Right ventricle myocardium inferior (tissue), 1 donor: ENCODE measurements around the gene C11orf91. TPM values are rescaled to one million over a fixed set of nuclear protein-coding genes. Genes with fewer than 3 reads are reported as not detected.
"Not testable (repeated sequence)": the region's sequence is repeated elsewhere in the genome, so short reads cannot be mapped to it uniquely, and the experiment has no call there.

Experiments used
- ATAC-seq: fragments of 200-7000 bp; cut with Tn5 transposase; one replicate; pipeline ENCODE4 v1.9.1; 2020; ENCODE audit warnings: mild to moderate bottlenecking, moderate library complexity
- DNase-seq: peaks from one replicate; pipeline ENCODE4 v3.0.0; 2021; ENCODE audit errors: missing footprints
- intact Hi-C: fragments of 100-400 bp; cut with DNase I; formaldehyde crosslinking; loops from one replicate; pipeline ENCODE4 v1.11.0; 2022
- long read RNA-seq: library from polyadenylated mRNA; unstranded; transcript quantifications from one replicate; pipeline ENCODE4 v2.0.0, GENCODE V29; 2021
- total RNA-seq: library from RNA; stranded (reverse); fragmentation: NEBNext Ultra II Directional; extraction: Animal tissue kit (Norgen Biotek cat#: 25700); gene quantifications from one replicate; pipeline ENCODE4 v1.2.1, GENCODE V29; 2021
- donor health status: DM: no; HTN: yes; CAD: no; lungs with severe emphysema.

C11orf91 gene, protein sequence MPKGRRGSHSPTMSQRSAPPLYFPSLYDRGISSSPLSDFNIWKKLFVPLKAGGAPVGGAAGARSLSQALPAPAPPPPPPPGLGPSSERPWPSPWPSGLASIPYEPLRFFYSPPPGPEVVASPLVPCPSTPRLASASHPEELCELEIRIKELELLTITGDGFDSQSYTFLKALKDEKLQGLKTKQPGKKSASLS
- total RNA-seq: not detected
- long read RNA-seq: 0 reads

DNA sequence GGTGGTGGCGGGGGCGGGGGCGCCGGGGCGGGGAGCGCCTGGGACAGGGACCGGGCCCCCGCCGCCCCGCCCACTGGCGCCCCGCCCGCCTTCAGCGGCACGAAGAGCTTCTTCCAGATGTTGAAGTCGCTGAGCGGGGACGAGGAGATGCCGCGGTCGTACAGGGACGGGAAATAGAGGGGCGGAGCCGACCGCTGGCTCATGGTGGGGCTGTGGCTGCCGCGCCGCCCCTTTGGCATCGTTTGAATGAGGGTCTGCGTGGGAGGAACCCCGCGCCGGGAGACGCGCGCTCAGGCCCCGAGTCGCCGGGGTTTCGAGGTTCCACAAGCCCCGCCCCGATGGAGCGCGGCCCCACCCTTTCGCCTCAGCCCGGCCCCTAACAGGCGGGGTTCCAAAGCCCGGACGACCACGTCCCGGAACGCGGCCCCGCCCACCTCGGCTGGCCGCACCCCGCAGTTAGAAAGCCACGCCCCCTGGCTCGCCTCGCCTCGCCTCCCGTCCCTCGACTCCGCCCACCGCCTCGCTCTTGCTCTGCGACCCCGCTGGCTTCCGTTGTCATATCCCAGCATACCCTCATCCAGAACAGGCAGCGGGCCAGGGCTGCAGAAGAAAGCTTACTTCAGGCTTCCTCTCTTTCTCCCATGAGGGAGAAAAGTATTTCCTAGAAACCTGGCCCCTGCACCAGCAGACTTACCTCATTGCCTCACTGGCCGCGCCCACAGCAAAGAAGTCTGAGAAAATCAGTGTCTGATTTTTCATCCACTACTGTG, at the start of gene C11orf91:
Gene C11orf91, minus strand, starts transcription at position 325 of the 770 bp plus-strand sequence. Its CDS starts 86 bp downstream, at position 239.
- ATAC-seq (peak; percentile 92), DNase-seq (peak; percentile 98)
- intact Hi-C loops: loop anchor here (2.0 kb wide), 1 partner anchor 34 kb away; no protein-coding TSS in a partner anchor

DNA sequence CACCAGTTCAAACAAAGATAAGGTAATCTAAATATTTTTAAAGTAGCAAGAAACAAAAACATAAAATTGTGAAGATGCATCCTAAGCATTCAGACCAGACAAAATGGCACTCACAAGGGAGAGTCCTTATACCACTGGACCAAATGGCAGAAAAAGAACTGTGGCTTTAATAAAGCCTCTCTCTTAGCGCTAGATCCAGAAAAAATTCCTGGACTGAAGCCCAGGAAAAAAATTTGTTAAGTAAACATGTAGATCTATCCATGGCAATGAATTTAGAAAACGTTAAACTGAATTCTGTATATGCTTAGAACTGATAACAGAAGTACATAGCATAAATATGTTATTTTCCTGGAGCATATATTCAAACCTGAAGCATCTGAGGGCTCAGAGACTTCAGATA, 47.4 kb upstream of the C11orf91 start:
- intact Hi-C loops: no loop called here
- DNase-seq (no peak), ATAC-seq (no peak)

DNA sequence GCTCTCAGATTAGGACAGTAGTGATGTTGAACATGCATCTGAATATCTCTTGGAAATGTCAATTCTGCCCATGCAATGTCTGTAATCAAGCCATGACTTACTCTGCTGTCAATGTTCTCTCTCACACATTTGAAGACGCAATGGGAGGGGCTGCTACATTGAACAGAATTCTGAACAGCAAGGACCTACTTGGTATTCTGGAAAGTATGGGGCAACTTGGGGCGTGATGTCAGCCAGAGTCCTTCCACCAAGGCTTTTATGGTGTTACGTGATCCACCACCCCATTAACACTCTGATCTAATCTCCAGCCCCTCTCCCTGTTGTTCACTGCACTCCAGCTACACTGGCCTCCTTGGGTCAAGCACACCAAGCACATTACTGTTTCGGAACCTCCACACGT, 42.7 kb upstream of the C11orf91 start:
- intact Hi-C loops: loop anchor here (2.0 to 5.0 kb wide), 2 partner anchors 201 to 376 kb away; no protein-coding TSS in a partner anchor
- ATAC-seq (no peak), DNase-seq (no peak)

DNA sequence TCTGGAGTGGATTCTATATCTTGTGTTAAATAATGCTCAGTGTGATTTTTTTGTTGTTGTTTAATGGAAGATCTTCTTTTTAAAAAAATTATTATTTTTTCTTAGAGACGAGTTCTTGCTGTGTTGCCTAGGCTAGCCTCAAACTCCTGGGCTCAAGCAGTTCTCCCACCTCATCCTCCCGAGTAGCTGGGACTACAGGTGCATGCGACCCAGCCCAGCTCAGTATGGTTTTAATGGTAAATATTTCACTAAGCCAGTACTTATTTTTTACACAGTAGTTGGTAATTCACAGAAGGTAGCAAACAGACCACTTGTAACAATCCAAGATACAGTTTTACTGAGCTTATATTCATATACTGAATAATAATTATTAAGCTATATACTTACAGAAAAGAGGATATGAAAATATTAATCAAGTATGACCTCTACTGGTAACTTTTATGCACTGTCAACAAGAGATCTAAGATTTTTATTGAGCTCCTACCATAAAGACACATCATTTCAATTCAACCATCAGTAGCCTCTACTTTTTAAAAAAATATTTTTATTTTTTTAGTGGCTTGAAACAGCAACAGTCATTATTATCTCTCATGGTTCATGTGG, 41.7 kb upstream of the C11orf91 start:
- ATAC-seq (peak; percentile 27), DNase-seq (no peak)
- intact Hi-C loops: loop anchor here (2.0 to 5.0 kb wide), 2 partner anchors 200 to 376 kb away; no protein-coding TSS in a partner anchor

DNA sequence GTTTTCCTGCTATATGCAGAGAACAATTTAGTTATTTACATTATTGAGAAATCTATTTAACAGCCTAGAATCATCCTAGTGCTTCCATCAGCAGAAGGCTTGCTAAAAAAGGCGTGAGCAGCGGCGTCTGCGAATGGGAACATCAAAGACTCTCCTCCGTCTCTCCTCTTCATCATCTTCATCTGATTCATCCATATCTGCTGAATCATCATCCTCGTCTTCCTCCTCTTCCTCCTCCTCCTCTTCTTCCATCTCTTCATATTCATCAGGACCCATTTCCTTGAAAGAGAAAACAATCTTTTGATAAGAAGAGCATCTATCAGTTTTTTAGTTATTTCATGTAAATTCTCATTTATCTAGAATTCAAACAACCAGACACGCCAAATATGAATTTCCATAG, 41.2 kb upstream of the C11orf91 start:
- no peak for DNase-seq
- ATAC-seq: no peak
- intact Hi-C loops: loop anchor here (2.0 to 5.0 kb wide), 2 partner anchors 200 to 375 kb away; no protein-coding TSS in a partner anchor

DNA sequence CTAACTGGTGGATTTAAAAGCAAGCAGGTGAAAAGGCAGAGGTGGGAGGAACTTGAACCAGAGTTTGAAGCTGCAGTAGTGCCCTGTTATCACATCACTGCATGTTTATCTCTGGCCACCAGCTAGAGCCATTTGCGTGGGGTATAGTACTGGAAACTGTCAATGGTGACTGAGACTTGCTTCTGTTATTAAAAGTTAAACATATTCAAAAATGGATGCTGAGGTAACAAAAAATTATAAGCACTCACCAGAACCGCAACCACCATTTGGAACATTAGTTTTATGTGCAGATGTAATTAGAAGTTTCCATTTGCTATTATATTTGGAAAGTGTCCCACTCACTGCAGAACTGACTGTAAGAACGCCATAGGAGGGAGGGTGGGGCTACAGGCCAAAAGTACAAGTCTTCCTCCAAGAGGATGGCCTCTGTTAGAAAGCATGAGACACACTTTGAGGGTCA, 36.8 kb upstream of the C11orf91 start:
- ATAC-seq: no peak

DNA sequence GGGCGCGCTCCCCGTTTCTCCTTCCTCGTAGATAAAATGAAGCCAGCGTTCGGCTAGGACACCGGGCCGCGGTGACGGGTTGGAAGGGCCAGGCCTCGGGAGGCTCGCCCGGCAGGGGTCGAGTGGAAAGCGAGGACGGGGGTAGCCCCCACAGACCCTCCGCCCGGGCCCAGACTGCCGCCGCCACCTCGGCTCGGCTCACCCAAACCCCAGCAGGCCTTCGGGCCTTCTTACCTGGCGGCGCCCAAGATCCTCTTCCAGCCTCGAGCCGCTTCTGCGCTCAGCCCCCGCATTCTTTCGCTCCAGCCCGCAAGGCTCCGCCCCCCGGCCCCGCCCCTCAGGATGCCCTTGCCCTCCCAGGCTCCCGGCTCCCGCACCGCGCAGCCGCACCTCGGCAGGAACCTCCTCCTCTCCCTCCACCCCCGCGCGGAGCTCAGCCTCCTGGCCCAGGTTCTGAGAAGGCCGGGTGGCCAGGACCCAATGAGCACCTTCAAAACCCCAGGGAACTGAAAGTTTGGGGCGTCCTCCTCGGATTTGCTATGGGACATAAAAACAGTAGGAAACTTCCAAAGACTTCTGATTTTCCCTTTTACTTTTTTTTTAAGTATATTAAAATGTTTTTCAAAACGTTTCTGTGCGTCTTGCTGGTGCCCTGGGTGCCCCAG, 35.7 kb upstream of the C11orf91 start, which contains the start of gene CD59:
Gene CD59, minus strand, starts transcription at position 276 of the 665 bp plus-strand sequence. CDS start 13,978 bp downstream, outside the sequence.
- intact Hi-C loops: no loop called here
- peak; percentile 98 for DNase-seq
- ATAC-seq: peak; percentile 98

More for the DNA sequence above, 36.8 kb upstream of the C11orf91 start:
- DNase-seq: no peak
- intact Hi-C loops: no loop called here

DNA sequence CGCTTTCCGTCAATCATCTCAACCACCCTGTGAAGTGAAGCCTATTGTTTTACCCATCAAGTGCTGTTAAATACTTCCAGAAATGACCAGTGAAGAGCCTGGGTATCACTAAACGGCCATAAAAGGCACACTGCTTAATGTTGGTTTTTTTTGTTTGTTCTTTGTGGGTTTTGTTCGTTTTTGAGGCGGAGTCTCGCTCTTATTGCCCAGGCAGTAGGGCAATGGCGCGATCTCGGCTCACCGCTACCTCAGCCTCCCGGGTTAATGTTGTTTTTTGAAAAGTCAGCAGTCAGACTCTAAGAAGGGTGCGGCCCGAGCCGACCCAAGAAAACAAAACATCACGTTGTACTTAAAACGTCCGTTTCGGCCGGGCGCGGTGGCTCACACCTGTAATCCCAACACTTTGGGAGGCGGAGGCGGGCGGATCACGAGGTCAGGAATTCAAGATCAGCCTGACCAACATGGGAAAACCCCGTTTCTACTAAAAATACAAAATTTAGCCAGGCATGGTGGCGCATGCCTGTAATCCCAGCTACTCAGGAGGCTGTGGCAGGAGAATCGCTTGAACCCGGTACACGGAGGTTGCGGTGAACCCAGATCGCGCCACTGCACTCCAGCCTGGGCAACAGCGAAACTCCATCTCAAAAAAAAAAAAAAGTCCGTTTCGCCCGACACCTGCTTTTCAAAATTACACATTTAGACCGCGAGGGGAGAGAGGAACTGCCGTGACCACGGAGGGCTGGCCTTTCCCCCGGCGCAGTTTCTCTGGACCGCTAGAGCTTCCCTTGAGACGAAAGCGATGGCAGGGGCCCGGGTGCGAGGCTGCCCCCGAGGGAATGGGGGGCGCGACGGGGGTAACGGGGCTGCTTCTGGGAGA, 34.9 kb upstream of the C11orf91 start:
- intact Hi-C loops: loop anchor here (2.0 kb wide), 1 partner anchor 35 kb away; the partner anchor contains the start of gene C11orf91
- ATAC-seq (peak; percentile 21), DNase-seq (peak; percentile 81)

DNA sequence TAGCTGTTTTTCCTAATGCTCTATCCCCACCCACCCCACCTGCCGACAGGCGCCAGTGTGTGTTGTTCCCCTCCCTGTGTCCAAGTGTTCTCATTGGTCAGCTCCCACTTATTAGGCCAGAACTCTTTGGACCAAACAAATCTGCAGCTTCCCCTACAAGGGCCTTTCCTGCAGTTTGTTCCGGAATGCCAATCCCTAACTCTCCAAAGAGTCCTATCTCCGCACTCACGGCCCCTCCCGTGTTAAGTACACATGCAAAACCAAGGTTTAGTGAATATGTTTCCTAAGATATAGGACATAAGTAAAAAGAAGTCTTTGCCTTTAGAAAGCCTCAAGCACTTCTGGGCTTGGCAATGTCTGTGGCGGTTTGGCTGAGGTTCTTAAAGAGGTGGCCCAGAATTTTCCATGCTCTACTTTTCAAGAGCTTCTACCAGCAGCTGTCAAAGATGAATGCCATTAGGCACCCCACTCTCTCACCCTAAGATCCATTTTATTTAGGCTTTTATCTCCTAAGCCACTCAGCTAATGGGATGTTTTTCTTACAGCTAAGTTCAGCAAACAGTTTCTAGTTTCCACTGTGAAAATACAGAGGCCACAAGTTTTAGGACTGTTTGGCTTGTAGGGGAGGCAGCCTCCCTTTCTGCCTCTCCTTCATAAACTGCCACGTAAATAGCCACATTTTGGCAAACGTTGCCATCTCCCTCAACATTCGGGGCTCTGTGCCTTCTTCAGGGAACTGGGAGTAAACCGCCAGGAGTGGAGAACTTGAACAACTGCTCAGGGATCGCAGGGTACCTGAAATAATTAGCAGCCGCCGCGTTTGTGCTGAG, 34.0 kb upstream of the C11orf91 start:
- DNase-seq (no peak), ATAC-seq (no peak)
- intact Hi-C loops: loop anchor here (2.0 kb wide), 1 partner anchor 34 kb away; the partner anchor contains the start of gene C11orf91

DNA sequence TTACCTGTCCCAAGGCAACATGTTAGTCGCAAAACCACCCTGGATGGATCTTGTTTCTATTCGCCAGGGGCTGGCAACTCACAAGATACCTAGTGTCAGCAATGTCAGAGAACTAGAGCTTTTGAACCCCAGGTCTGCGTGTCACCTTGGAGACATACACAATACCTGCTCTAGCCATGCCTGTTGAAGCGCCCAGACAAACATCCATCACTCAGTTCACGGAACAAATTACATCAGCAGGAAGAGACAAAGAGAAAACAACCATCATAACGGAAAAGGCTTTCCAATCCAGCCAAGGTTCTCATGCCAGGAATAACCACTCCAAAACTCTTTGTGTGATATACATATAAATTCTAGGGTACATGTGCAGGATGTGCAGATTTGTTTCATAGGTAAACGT, 33.4 kb upstream of the C11orf91 start:
- ATAC-seq: no peak
- intact Hi-C loops: loop anchor here (2.0 kb wide), 1 partner anchor 33 kb away; the partner anchor contains the start of gene C11orf91
- no peak for DNase-seq

DNA sequence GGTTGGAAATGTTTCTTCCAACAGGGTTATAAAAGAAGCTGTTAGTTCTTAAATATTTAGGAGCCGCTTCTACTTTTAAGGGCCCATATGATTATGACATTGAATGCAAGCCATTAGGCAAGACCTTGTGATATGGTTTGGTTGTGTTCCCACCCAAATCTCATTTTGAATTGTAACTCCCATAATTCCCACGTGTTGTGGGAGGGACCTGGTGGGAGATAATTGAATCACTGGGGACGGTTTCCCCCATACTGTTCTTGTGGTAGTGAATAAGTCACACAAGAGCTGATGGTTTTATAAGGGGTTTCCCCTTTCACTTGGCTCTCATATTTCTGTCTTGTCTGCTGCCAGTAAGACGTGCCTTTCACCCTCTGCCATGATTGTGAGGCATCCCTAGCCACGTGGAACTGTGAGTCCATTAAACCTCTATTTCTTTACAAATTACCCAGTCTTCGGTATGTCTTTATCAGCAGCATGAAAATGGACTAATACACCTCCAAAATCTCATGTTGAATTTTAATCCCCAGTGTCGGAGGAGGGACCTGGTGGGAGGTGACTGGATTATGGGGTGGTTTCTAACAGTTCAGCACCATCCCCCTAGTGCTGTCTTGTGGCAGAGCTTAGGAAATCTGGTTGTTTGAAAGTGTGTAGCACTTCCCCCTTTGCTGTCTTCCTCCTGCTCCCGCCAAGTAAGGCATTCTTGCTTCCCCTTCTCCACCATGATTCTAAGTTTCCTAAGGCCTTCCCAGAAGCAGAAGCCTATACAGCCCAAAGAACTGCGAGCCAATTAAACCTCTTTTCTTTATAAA, 31.3 kb upstream of the C11orf91 start:
- DNase-seq (no peak), ATAC-seq (no peak)
- intact Hi-C loops: no loop called here

DNA sequence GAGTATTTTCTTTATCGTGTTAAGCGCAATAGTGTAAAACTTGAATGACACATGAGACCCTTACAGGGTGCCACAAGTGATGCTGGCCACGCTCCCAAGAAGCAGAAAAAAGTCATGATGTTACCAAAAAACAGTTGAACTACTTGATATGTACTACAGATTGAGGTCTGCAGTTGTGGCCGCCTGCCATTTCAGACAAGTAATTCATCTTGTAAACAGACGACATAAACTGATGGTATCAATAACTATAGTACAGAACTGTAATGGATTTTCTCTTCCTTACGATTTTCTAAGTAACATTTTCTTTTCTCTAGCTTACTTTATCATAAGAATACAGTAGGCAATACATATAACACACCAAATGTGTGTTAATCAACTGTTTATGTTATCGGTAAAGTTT, 30.1 kb upstream of the C11orf91 start:
- DNase-seq: no peak
- no peak for ATAC-seq
- intact Hi-C loops: no loop called here

DNA sequence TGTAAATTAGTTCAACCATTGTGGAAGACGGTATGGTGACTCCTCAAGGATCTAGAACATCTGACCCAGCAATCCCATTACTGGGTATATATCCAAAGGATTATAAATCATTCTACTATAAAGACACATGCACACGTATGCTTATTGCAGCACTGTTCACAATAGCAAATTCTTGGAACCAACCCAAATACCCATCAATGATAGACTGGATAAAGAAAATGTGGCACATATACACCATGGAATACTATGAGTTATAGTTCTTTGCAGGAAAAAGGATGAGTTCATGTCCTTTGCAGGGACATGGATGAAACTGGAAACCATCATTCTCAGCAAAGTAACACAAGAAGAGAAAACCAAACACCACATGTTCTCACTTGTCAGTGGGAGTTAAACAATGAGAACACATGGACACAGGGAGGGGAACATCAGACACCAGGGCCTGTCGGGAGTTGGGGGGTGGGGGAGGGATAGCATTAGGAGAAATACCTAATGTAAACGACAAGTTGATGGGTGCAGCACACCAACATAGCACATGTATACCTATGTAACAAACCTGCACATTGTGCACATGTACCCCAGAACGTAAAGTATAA, 28.5 kb upstream of the C11orf91 start:
- ATAC-seq, intact Hi-C loops, DNase-seq: not testable (repeated sequence)

DNA sequence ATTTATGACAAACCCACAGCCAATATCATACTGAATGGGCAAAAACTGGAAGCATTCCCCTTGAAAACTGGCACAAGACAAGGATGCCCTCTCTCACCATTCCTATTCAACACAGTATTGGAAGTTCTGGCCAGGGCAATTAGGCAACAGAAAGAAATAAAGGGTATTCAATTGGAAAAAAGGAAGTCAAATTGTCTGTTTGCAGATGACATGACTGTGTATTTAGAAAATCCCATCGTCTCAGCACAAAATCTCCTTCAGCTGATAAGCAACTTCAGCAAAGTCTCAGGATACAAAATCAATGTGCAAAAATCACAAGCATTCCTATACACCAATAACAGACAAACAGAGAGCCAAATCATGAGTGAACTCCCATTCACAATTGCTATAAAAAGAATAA, 26.9 kb upstream of the C11orf91 start:
- DNase-seq, intact Hi-C loops, ATAC-seq: not testable (repeated sequence)

DNA sequence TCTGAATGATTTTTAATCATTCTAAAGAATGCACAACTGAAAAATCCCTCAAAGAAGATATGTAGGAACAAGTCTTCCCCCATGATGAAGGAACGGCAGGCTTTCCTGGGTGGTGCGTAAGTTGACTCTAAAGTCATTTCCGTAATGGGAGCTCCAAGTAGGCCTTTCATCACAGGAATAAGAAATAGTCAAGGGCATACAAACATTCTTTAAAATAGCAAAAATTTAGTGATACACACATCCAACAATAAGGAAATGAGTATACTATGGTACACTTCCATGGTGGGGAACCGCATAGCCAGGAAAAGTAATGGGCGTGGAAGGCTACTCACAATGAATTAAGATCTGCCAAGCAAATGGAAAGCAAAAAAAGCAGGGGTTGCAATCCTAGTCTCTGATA, 24.9 kb upstream of the C11orf91 start:
- DNase-seq: no peak
- no peak for ATAC-seq
- intact Hi-C loops: no loop called here

DNA sequence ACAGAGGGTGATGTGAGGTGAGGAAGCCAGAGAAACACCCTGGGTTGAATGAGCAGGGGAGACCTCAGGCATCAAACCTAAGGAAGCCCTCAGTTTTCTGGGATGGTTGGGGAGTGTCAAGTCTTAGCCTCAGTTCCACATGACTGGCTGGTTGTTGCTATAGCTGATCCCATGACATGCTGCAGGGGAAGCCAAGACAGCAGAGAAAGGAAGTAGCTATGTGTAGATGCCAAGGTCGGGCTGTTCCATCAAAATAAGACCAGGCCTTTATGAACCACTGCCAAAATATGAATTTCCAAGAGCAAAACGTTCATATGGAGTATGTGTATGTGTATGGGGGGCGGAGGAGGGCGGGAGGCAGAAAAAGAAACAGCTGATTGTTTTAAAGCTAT, 24.0 kb upstream of the C11orf91 start:
- ATAC-seq: peak; percentile 77
- DNase-seq: peak; percentile 54
- intact Hi-C loops: no loop called here
